Brain microvascular endothelial cell (primary cell): ENCODE results near the gene ANO9.

Experiments used
- DNase-seq: peaks from one replicate; pipeline ENCODE4 v3.0.0-alpha.2; 2020
- H3K27ac ChIP-seq: fragments of 250-450 bp; sonication (Bioruptor Pico); 2 replicates; pipeline ENCODE4 v1.5.1; 2020; ENCODE audit warnings: mild to moderate bottlenecking, moderate library complexity
- H3K27me3 ChIP-seq: fragments of 250-450 bp; sonication (Bioruptor Pico); replicated peaks from 2 replicates; pipeline ENCODE4 v1.5.1; 2020; ENCODE audit warnings: mild to moderate bottlenecking
- H3K36me3 ChIP-seq: fragments of 250-450 bp; sonication (Bioruptor Pico); replicated peaks from 2 replicates; pipeline ENCODE4 v1.5.1; 2020; ENCODE audit warnings: mild to moderate bottlenecking
- H3K4me3 ChIP-seq: 2 replicates; pipeline ENCODE4 v1.5.1; 2011; ENCODE audit warnings: low read depth, mild to moderate bottlenecking, control low read depth, low read length, moderate library complexity
- in situ Hi-C: cut with HindIII; loops from 2 replicates; pipeline ENCODE4 v1.10.0; 2017; ENCODE audit warnings: low sequenced_read_pairs, low pct_ligation_motif_present
- TF ChIP-seq, protein P1 (sequence below): IDR thresholded peaks from 2 replicates; pipeline ENCODE4 v1.5.1; 2011; ENCODE audit warnings: low read depth, mild to moderate bottlenecking, moderate library complexity, low read length, control low read depth, inconsistent platforms; ENCODE audit errors: missing control alignments

ANO9 gene

DNA sequence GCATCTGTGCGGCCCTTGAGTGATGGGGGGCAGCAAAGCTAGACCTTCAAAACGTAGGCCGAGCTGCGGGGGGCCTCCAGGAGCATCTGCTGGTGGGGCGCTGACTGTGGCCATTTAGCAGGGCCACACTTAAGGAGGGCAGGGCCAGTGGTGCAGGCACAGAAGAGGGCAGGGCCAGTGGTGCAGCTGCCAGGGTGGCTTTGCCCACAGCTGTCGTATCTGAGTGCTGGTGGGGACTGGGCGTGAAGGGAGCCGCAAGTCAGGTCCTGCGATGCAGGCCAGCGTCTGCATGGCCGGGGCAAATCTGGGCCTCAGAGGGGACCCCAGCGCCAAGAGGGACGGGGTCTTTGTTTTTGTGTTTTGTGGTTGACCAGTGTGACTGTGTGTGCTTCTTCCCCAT lies 37.5 kb upstream of the ANO9 start:
- Histone ChIP-seq H3K36me3 (no peaks in the 10 kb centered on the region), H3K27ac (no peak overlapping the region)

DNA sequence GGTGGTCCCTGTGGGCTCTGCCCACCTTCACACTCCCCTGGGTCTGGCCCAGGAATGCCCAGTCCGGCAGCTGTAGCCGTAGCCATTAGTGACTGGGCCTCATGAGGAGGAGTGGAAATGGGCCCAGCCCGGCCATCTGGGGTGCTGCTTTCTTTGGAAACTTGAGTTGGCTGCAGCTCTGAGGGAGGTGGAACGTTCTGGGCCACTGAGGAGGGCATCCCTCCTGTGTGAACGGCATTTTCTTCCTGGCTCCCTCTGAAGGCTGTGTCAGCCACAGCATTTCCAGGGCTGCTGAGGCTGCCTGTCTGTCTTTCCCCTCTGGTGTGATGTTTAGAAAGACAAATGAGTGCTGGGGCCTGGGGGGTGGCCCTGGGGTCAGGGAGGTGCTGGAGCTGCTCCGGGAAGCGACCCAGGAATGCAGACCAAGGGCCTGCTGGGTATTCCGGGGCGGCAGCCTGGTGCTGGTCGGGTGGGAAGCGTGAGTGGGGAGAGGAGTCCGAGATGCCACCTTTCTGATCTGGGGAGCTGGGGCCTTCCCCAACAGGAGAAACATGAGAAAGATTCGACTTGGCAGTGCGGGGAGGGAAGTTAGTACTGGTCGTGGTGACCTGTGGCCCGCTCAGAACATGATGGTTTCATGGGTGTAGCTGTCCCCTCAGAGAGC lies 35.4 kb upstream of the ANO9 start:
- Histone ChIP-seq H3K27ac (no peak overlapping the region), H3K4me3 (no peak overlapping the region), H3K36me3 (no peaks in the 10 kb centered on the region), H3K27me3 (no peaks in the 10 kb centered on the region)
- no peak for DNase-seq
- in situ Hi-C loops: no loop called here
- TF ChIP-seq, protein P1, sequence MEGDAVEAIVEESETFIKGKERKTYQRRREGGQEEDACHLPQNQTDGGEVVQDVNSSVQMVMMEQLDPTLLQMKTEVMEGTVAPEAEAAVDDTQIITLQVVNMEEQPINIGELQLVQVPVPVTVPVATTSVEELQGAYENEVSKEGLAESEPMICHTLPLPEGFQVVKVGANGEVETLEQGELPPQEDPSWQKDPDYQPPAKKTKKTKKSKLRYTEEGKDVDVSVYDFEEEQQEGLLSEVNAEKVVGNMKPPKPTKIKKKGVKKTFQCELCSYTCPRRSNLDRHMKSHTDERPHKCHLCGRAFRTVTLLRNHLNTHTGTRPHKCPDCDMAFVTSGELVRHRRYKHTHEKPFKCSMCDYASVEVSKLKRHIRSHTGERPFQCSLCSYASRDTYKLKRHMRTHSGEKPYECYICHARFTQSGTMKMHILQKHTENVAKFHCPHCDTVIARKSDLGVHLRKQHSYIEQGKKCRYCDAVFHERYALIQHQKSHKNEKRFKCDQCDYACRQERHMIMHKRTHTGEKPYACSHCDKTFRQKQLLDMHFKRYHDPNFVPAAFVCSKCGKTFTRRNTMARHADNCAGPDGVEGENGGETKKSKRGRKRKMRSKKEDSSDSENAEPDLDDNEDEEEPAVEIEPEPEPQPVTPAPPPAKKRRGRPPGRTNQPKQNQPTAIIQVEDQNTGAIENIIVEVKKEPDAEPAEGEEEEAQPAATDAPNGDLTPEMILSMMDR: no peak

More for the DNA sequence above, 37.5 kb upstream of the ANO9 start:
- in situ Hi-C loops: no loop called here
- no peak for DNase-seq
- Histone ChIP-seq H3K4me3 (no peak overlapping the region), H3K27me3 (no peaks in the 10 kb centered on the region)
- TF ChIP-seq, protein P1: no peak

DNA sequence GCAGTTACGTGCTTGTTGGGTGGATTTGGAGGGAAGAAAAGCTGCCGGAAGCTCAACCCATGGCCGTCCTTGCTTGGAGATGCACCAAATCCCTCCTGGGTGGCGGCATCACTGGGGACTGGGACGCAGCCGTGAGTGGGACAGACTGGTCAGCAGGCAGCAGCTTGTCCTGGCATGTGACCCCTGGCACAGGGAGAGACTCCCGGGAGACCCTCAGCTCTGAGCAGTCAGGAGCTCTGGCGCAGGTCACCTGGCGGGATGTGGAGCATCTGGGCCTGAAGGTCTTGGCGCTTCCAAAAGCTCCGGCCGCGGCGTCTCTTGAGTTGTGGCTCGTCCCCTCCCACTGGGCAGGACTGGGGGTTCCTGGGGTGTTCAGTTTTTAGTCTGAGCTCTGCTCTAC lies 34.6 kb upstream of the ANO9 start:
- H3K36me3 ChIP-seq: no peaks in the 10 kb centered on the region
- in situ Hi-C loops: no loop called here
- H3K27ac ChIP-seq: no peak overlapping the region
- no peak overlapping the region for H3K4me3 ChIP-seq
- H3K27me3 ChIP-seq: no peaks in the 10 kb centered on the region
- TF ChIP-seq, protein P1: no peak
- DNase-seq: no peak

DNA sequence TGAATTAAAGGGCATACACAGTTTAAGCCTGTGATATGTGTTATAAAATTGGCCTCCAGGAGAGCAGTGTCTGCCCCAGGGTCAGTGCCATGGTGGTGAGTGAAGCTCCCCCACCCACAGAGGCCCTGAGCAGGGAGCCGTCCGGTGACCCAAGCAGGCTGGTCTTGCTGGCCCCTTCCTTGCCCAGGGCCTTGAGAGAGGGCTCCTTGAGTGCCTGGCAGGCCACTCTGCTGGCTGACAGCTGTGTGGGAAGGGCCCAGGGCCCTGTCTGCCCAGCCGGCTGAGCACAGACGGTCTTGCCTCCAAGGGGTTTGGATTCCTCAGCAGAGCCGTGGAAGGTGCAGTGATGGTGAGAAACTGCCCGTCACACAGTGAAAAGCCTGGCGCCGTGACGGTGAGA lies 34.1 kb upstream of the ANO9 start:
- Histone ChIP-seq H3K27ac (no peak overlapping the region), H3K27me3 (no peaks in the 10 kb centered on the region), H3K4me3 (no peak overlapping the region), H3K36me3 (no peaks in the 10 kb centered on the region)
- TF ChIP-seq, protein P1: no peak
- in situ Hi-C loops: no loop called here
- no peak for DNase-seq

DNA sequence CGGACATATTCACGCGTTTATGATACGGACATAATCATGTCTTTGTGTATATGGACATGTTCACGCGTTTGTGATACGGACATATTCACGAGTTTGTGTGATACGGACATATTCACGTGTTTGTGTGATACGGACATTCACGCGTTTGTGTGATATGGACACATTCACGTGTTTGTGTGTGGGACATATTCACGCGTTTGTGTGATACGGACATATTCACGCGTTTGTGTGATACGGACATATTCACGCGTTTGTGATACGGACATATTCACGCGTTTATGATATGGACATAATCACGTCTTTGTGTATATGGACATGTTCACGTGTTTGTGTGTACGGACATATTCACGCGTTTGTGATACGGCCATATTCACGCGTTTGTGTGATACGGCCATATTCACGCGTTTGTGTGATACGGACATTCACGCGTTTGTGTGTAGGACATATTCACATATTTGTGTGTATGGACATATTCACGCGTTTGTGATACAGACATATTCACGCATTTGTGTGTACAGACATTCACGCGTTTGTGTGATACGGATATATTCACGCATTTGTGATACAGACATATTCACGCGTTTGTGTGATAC lies 33.2 kb upstream of the ANO9 start:
- in situ Hi-C loops: no loop called here
- Histone ChIP-seq H3K27me3 (no peaks in the 10 kb centered on the region), H3K27ac (no peak overlapping the region), H3K36me3 (no peaks in the 10 kb centered on the region), H3K4me3 (no peak overlapping the region)
- DNase-seq: no peak
- TF ChIP-seq, protein P1: no peak
